ENCODE results near the gene LACTB. TPM values are rescaled to one million over a fixed set of nuclear protein-coding genes. Genes with fewer than 3 reads are reported as not detected.

The LACTB gene
- total and polyA plus RNA-seq, 10 of the 15 experiments (the other 5 are each of a cell fraction or from before 2014, with no cell fraction given) = 5.0 to 35.3 (median 16.6) TPM

DNA sequence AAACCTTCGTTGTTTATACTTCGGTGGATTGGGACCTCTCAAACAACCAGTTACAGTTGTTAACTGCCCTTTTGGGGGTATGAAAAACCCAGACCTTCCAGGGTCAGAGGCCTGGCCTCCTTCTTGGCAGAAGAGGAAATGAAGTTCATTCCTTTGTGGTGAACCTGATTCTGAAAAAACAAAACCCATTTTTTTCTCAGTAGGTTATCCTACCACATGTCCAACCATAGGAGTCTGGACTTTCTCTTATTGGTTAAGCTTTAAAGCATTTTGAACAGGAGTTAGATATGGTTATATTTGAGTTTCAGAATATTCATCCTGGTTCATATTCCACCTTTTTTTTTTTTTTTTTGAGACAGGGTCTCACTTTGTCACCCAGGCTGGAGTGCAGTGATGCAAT is 7.2 kb upstream of the LACTB start:
- H4K20me1 ChIP-seq (ENCODE audit: control insufficient read depth, insufficient read depth) = no peaks in the 10 kb centered on the region
- H3K9ac ChIP-seq (ENCODE audit: control insufficient read depth, insufficient read depth, low read length) = no peak overlapping the region
- no TSS peak for BruUV-seq (replicated peaks)
- H3K4me3 ChIP-seq = no peak overlapping the region
- H3K36me3 ChIP-seq (ENCODE audit: control insufficient read depth in 2 of 2, insufficient read depth in 2 of 2, low read length in 1 of 2) = no peaks in the 10 kb centered on the region
- 10% methylated on average over 2 of the region's 2 CpGs for WGBS (ENCODE audit: insufficient coverage, insufficient replicate concordance, low lambda C conversion rate, missing lambda C conversion rate)
- no peak for FAIRE-seq
- TF ChIP-seq ZNF24 (IDR thresholded peaks at IDR 0.05) = no peak
- TF ChIP-seq, protein P1, sequence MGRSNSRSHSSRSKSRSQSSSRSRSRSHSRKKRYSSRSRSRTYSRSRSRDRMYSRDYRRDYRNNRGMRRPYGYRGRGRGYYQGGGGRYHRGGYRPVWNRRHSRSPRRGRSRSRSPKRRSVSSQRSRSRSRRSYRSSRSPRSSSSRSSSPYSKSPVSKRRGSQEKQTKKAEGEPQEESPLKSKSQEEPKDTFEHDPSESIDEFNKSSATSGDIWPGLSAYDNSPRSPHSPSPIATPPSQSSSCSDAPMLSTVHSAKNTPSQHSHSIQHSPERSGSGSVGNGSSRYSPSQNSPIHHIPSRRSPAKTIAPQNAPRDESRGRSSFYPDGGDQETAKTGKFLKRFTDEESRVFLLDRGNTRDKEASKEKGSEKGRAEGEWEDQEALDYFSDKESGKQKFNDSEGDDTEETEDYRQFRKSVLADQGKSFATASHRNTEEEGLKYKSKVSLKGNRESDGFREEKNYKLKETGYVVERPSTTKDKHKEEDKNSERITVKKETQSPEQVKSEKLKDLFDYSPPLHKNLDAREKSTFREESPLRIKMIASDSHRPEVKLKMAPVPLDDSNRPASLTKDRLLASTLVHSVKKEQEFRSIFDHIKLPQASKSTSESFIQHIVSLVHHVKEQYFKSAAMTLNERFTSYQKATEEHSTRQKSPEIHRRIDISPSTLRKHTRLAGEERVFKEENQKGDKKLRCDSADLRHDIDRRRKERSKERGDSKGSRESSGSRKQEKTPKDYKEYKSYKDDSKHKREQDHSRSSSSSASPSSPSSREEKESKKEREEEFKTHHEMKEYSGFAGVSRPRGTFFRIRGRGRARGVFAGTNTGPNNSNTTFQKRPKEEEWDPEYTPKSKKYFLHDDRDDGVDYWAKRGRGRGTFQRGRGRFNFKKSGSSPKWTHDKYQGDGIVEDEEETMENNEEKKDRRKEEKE (IDR thresholded peaks at IDR 0.05) = no peak
- no peak for TF ChIP-seq KLF5 (IDR thresholded peaks at IDR 0.05; ENCODE audit: partially characterized antibody)
- TF ChIP-seq HDGF (IDR thresholded peaks at IDR 0.05) = no peak
- ChIA-PET CTCF (interaction anchor here (1.4 to 1.5 kb wide), 2 partner anchors 11 to 67 kb away, joined by 3 read pairs; no protein-coding TSS in a partner anchor), POLR2A (no interaction called here), SMC1A (ENCODE audit: uncharacterized antibody, unreplicated experiment) (interaction anchor here (0.7 to 1.1 kb wide), 2 partner anchors 20 to 330 kb away, joined by 3 to 4 read pairs; no protein-coding TSS in a partner anchor), RAD21 (ENCODE audit: unreplicated experiment) (interaction anchor here (0.8 kb wide), 1 partner anchor 67 kb away, joined by 3 read pairs; no protein-coding TSS in a partner anchor)
- ATAC-seq = no peak
- DNase-seq (ENCODE audit: low read depth, low spot score) = no peak
- H3K9me3 ChIP-seq (replicated peaks; ENCODE audit: control insufficient read depth, insufficient read depth, low read length) = peaks cover 3% of the 10 kb centered on the region
- H3K27ac ChIP-seq (ENCODE audit: control insufficient read depth, insufficient read depth) = no peak overlapping the region
- no peaks in the 10 kb centered on the region for H3K4me1 ChIP-seq (ENCODE audit: control insufficient read depth, insufficient read depth, low read length)
- in situ Hi-C loops (cut with MboI) = no loop called here
- no peak overlapping the region for H3K4me2 ChIP-seq (ENCODE audit: control insufficient read depth, insufficient read depth)
- intact Hi-C loops (cut with micrococcal nuclease; ENCODE audit: unreplicated experiment) = no loop called here
- no peak overlapping the region for H2AFZ ChIP-seq (ENCODE audit: control insufficient read depth, low read depth, low read length)
- no peaks in the 10 kb centered on the region for H3K27me3 ChIP-seq (replicated peaks in 1 of 2; ENCODE audit: control insufficient read depth in 2 of 2, insufficient read depth in 2 of 2, low read length in 1 of 2)
- no peaks in the 10 kb centered on the region for H3K79me2 ChIP-seq (ENCODE audit: control insufficient read depth, insufficient read depth, low read length)

DNA sequence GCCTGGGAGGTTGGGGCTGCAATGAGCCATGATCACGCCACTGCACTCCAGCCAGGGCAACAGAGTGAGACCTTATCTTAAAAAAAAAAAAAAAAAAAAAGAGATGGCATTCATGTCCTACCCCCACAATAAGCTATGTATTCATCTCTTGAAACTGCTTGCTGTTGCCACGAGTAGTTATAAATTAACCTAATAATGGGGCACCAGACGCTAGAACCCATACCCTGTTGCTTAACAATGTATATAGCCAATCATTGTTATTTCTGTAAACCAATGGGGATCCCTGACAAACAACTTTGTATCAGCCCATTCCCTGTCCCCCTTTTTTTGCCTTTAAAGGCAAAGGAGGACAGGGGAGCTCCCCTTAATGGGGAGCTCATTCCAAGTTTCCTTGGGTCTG is 2.8 kb upstream of the LACTB start:
- Histone ChIP-seq H3K4me2 (ENCODE audit: control insufficient read depth, insufficient read depth) (no peak overlapping the region), H3K27ac (ENCODE audit: control insufficient read depth, insufficient read depth) (no peak overlapping the region), H4K20me1 (ENCODE audit: control insufficient read depth, insufficient read depth) (no peaks in the 10 kb centered on the region), H3K79me2 (ENCODE audit: control insufficient read depth, insufficient read depth, low read length) (peaks cover 6% of the 10 kb centered on the region), H3K4me3 (no peak overlapping the region), H2AFZ (ENCODE audit: control insufficient read depth, low read depth, low read length) (no peak overlapping the region), H3K4me1 (ENCODE audit: control insufficient read depth, insufficient read depth, low read length) (no peaks in the 10 kb centered on the region), H3K27me3 (replicated peaks in 1 of 2; ENCODE audit: control insufficient read depth in 2 of 2, insufficient read depth in 2 of 2, low read length in 1 of 2) (no peaks in the 10 kb centered on the region), H3K9ac (ENCODE audit: control insufficient read depth, insufficient read depth, low read length) (no peak overlapping the region), H3K36me3 (ENCODE audit: control insufficient read depth in 2 of 2, insufficient read depth in 2 of 2, low read length in 1 of 2) (no peaks in the 10 kb centered on the region), H3K9me3 (replicated peaks; ENCODE audit: control insufficient read depth, insufficient read depth, low read length) (peaks cover 15% of the 10 kb centered on the region)
- RAD21 ChIA-PET (ENCODE audit: unreplicated experiment) = no interaction called here
- intact Hi-C loops (cut with micrococcal nuclease; ENCODE audit: unreplicated experiment) = no loop called here
- SMC1A ChIA-PET (ENCODE audit: uncharacterized antibody, unreplicated experiment) = no interaction called here
- DNase-seq (ENCODE audit: low read depth, low spot score) (no peak), FAIRE-seq (no peak), ATAC-seq (no peak)
- CTCF ChIA-PET = interaction anchor here (0.8 to 1.3 kb wide), 2 partner anchors 15 to 25 kb away, joined by 3 read pairs; no protein-coding TSS in a partner anchor
- POLR2A ChIA-PET = interaction anchor here (0.6 kb wide), 1 partner anchor 323 kb away, joined by 4 read pairs; no protein-coding TSS in a partner anchor
- no TSS peak for BruUV-seq (replicated peaks)
- in situ Hi-C loops (cut with MboI) = no loop called here
- WGBS (ENCODE audit: insufficient coverage, insufficient replicate concordance, low lambda C conversion rate, missing lambda C conversion rate) = 84% methylated on average over 3 of the region's 3 CpGs
- TF ChIP-seq ZNF274 (IDR thresholded peaks at IDR 0.05; ENCODE audit: insufficient read depth, insufficient read length) = no peak
- TF ChIP-seq KLF5 (IDR thresholded peaks at IDR 0.05; ENCODE audit: partially characterized antibody) = no peak
- TF ChIP-seq, protein P2, sequence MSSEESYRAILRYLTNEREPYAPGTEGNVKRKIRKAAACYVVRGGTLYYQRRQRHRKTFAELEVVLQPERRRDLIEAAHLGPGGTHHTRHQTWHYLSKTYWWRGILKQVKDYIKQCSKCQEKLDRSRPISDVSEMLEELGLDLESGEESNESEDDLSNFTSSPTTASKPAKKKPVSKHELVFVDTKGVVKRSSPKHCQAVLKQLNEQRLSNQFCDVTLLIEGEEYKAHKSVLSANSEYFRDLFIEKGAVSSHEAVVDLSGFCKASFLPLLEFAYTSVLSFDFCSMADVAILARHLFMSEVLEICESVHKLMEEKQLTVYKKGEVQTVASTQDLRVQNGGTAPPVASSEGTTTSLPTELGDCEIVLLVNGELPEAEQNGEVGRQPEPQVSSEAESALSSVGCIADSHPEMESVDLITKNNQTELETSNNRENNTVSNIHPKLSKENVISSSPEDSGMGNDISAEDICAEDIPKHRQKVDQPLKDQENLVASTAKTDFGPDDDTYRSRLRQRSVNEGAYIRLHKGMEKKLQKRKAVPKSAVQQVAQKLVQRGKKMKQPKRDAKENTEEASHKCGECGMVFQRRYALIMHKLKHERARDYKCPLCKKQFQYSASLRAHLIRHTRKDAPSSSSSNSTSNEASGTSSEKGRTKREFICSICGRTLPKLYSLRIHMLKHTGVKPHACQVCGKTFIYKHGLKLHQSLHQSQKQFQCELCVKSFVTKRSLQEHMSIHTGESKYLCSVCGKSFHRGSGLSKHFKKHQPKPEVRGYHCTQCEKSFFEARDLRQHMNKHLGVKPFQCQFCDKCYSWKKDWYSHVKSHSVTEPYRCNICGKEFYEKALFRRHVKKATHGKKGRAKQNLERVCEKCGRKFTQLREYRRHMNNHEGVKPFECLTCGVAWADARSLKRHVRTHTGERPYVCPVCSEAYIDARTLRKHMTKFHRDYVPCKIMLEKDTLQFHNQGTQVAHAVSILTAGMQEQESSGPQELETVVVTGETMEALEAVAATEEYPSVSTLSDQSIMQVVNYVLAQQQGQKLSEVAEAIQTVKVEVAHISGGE (CRISPR knock-in tag; IDR thresholded peaks at IDR 0.05) = no peak
- no peak for TF ChIP-seq PML (IDR thresholded peaks at IDR 0.05; ENCODE audit: low read length)
- TF ChIP-seq HDAC2 (IDR thresholded peaks at IDR 0.05) = no peak
- no peak for TF ChIP-seq EGR1 (IDR thresholded peaks at IDR 0.05; ENCODE audit: borderline replicate concordance in 1 of 2, low read depth in 2 of 2, low read length in 2 of 2)
- no peak for TF ChIP-seq KDM1A (IDR thresholded peaks at IDR 0.05; ENCODE audit: borderline replicate concordance)
- TF ChIP-seq POLR2AphosphoS2 (IDR thresholded peaks at IDR 0.05; ENCODE audit: low read depth, low read length) = no peak
